HG03064 (cell line): ENCODE measurements around the gene BTG4.
A peak's percentile ranks its signal among the peaks of the same experiment; 100 is the strongest.

Source experiments
- ATAC-seq: cut with Tn5 transposase; IDR thresholded peaks from one replicate; pipeline ENCODE4 v1.9.1; 2021; ENCODE audit warnings: low read depth; ENCODE audit not compliant: unreplicated experiment

The BTG4 gene

GRCh38 chr11:111456859-111457730 is 55.1 kb downstream of the BTG4 start:
- ATAC-seq, result no peak

DNA sequence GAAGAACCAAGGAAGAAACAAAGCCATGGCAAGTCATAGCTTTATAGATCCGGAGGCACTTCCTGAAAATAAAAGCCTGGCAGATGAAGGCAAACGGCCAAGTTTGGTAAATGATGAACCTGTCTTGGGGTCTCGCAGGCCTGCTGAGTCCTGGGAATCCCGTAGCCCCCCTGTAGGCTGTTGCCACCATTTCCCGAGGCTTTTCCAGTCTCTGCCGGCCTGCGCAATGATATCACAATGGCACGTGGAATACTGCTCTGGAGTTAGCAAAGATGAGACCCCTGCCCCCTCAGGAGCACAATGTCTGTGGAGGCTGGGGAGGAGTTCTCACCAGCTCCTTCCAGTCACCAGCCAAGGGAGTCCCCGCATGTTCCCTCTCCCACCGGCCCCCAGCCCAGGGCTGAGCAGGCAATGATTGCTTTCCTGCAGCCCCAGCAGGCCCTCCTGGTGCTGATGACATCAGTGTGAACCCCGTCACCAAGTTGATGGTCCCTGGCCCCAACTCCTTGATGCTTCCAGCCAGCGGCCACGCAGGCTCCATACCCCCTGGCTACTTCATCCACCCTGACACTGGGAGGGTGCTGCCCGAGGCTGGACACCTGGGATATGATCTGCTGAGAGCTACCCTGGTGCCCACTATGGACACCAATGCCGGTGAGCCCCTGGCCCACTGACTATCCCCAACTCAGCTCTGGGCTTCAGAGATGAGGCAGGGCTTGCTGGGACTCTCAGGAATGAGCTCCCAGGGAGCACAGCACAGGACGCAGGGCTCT is 55.9 kb downstream of the BTG4 start:
- ATAC-seq, result no peak

DNA sequence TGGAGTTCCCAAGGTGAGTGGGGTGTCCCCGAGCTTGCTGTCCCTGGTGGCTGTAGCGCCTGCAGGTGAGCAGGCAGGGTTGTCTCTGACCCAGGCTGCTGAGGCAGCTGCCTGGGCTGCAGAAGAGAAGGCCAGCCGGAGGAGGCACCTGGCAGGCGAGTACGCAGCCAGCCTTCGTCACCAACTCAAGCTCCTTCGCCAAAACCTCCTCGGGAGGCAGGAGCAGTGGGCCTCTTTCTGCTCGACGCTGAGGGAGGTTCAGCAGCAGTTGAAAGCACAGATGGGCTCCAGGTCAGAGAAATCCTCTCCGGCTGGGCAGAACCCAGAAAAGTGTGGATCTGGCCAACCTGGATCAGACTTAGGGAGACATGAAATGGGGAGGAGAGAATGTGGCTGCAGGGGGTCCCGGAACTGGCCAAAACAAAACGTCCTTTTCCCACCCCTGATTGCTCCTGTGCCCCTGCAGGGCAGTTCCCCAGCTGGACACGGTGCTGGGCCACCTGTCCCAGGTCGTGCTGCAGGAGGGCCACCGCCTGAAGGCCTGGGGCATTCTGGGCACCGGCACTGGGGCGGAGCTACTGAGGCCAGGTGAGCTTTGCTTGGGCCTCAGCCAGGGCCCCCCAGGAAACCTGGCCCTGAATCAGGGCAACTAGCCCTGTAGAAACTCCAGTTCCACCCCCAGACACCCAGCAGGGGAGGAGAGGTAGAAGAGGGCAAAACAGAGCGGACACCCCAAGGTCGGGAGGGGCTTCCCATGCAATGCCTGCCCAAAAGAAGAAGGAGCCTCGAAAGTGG is 56.7 kb downstream of the BTG4 start:
- no peak for ATAC-seq

- ATAC-seq, result no peak
These were observed 57.5 kb downstream of the BTG4 start for GRCh38 chr11:111454561-111455192.

- no peak for ATAC-seq
These were observed 59.2 kb downstream of the BTG4 start for GRCh38 chr11:111452817-111453552.

DNA sequence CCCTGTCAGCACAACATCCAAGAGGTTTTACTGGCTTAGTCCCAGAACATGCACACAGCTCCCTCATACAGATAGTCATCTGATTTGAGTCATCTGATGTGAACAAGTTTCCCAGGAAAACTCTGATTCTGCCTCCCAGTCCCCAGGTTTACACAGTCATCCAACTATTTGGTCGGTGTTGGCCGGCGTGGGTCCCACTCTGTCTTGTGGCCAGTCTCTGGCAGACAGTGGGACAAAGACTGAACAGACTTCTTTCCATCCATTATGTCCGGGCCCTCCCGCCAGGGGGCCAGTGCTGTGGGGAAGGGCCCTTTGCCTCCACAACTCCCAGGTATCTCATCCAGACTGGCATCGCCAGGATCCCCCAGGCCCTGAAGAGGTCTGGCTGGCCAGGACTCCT is 60.0 kb downstream of the BTG4 start:
- ATAC-seq, result no peak

DNA sequence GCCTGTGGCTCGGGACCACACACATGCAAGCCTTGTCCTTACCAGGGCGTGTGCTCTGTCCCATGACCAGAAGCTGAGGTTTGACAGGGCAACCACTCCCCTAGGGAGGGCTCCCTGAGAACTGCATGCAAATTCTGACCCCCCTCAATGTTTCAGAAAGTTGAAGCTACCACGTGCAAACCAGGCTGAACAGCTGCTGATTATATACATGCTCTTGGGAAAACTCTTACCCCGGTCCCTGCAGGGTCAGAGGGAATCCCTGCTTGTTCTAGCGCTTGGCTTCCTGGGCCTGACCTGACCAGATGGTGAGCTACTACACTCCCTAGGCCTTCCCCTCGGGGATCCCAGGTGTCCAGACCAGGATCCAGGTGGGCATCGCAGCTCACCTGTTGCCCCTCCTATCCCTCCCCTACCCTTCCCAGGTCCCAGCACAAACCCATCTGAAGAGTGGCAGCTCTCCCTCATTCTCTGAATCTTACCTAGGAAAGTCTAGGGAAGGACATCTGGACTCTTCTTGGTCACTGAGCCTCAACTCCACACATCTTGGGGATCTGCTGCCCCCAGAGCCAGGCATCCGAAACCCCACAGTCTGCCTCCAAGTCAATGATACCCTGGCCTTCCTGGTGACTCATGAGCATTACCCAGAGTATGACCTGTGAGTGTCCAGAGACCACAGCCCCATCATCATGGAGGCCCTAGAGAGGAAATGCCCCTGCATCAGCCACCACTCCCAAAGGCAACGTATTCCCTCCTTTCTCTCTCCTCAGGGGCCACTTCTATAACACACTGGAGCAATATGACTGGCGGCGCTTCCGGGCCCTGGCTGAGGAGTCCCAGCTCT is 61.5 kb downstream of the BTG4 start:
- peak; percentile 70 for ATAC-seq

DNA sequence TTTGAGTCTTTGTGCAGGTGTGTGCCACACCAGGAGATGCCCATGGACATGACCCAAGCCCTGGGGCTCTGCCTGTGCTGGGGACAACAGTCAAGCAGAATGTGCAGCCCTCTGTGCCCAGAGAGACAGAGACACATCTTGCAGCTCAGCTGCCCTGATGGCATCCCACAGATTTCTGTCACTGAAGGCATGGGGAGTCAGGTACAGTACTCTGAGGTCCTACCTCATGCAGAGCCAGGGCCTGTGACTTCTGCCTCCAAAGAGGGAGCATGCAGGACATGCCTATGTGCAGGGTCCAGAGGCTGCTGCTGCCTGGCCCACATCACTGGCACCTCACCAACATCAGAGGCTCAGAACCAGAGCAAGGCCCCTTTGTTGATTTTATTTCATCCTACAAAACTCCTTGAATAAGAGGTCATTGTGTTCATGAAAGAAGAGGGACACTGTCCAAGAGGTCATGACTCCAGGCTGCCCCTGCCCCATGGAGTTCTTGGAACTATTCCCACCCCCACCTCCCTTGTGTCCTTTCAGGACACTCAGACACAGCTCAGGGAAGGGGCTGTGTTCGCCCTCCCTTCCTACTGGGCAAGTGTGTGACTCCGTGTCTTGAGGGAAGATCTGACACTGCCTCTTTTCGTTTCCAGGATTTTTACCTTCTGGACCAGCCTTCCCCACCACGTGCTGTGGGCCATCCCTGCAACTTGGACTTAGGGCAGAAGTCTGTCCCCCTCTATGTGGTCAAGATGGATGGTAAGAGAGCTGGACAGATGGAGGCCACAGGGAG is 62.3 kb downstream of the BTG4 start:
- no peak for ATAC-seq

DNA sequence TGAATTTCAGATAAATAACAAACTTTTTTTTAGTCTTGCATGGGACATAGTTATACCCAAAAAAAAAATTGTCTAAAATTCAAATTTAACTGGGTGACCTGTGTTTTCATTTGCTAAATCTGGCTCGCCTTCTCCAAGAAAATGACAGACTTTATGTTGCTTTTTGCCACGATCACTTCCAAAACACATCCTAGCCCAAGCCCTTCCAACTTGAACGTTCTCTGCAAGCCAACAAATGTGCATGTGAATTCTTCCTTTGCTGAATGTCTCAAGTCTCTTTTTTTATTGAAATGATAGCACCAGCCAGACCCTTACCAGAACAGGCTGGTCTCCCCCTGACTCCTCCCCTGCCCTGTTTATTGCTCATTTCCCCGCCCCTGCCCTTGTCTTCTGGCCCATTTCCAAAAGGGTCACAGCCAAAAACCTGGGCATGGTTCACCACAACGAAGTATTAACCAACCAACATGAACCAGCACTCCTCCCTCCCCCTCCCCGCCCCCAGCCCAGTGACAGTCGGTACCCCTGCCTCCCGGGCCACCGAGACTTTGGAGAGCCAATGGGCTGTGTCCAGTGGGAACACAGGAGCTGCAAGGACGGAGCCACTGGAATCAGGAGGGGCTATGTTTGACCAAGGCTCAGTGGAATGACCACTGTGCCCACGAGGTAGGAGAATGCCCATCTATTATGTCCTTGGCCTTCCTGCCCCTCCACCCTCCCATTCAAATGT is 63.2 kb downstream of the BTG4 start:
- no peak for ATAC-seq

- ATAC-seq, result no peak
These were observed 63.8 kb downstream of the BTG4 start for GRCh38 chr11:111448414-111448813.

DNA sequence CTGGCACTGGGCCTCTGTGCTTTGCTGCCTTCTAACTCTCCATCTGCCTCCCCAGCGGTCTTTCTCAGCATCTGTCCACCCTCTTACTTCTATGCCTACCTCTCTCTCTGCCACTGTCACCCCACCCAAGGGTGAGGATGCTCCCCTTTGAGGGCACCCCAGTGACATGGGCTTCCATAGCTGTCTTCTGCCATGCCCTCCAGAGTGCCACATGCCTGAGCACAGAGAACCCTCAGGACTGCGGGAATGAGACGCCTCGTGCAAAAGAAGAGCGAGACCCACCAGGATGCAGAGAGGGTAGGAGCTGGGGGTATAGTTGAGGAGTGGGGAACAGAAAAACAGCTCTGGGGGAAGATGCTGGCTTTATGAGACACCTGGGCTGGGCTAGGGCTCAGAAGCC is 64.3 kb downstream of the BTG4 start:
- no peak for ATAC-seq

- no peak for ATAC-seq
These were observed 65.1 kb downstream of the BTG4 start for GRCh38 chr11:111447112-111447471.

DNA sequence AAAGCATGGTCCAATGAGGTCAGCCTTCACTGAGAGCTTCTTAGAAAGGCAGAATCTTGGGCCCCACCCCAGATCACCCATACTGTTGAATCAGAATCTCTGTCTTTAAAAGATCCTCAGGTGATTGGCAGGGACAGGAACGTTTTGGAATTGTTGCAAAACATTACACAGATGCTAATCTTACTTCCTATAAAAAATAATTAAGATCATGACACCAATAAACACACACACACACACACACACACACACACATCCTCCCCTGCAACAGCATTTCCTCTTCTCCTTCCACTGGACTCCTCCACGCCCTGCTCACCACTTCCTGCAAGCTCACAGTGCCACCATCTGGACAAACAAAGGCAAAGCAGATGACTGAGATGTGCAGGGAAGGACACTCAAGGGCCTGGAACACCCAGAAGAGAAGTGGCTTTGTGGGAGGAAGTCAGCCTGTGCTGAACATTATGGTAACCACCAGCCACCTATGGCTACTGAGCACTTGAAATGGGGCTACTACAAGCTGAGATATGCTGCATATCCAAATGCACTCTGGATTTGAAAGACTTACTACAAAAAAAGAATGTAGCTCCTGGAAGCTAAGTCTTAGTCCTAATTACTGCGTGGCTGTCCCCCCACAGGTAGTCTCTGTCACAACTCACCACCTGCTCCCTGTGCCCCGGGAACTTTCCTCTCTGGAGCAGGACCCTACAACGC is 65.6 kb downstream of the BTG4 start:
- peak; percentile 94 for ATAC-seq

- ATAC-seq, result no peak
These were observed 66.6 kb downstream of the BTG4 start for GRCh38 chr11:111445586-111445985.
